ENCODE results near the gene AGXT. TPM values are rescaled to one million over a fixed set of nuclear protein-coding genes. Genes with fewer than 3 reads are reported as not detected.

Gene AGXT
- total RNA-seq, 1 donor from 2014 or later, result not detected

GRCh38 chr2:240886678-240887609 is 18.3 kb downstream of the AGXT start:
- Histone ChIP-seq H3K36me3 (no peaks in the 10 kb centered on the region), H3K27me3 (no peaks in the 10 kb centered on the region), H3K4me3 (no peak overlapping the region), H3K27ac (no peak overlapping the region), H3K9me3 (no peaks in the 10 kb centered on the region), H3K4me1 (no peaks in the 10 kb centered on the region)
- intact Hi-C loops (cut with DNase I), result no loop called here
- DNase-seq (ENCODE audit: low spot score in 2 of 2), result no peak
- no peak for TF ChIP-seq CTCF (IDR thresholded peaks at IDR 0.05)

GRCh38 chr2:240887631-240888030 is 19.0 kb downstream of the AGXT start:
- intact Hi-C loops (cut with DNase I), result no loop called here
- no peak for DNase-seq (ENCODE audit: low spot score in 2 of 2)
- no peak overlapping the region for H3K4me3 ChIP-seq
- no peaks in the 10 kb centered on the region for H3K9me3 ChIP-seq
- no peaks in the 10 kb centered on the region for H3K36me3 ChIP-seq
- TF ChIP-seq CTCF (IDR thresholded peaks at IDR 0.05), result no peak
- no peak overlapping the region for H3K27ac ChIP-seq
- no peaks in the 10 kb centered on the region for H3K27me3 ChIP-seq
- no peaks in the 10 kb centered on the region for H3K4me1 ChIP-seq

- Histone ChIP-seq H3K4me1 (no peaks in the 10 kb centered on the region), H3K27me3 (no peaks in the 10 kb centered on the region), H3K4me3 (no peak overlapping the region), H3K9me3 (no peaks in the 10 kb centered on the region), H3K27ac (no peak overlapping the region), H3K36me3 (no peaks in the 10 kb centered on the region)
- TF ChIP-seq CTCF (IDR thresholded peaks at IDR 0.05), result no peak
- no peak for DNase-seq (ENCODE audit: low spot score in 2 of 2)
- intact Hi-C loops (cut with DNase I), result no loop called here
Measured at GRCh38 chr2:240888130-240888889, 19.7 kb downstream of the AGXT start.

GRCh38 chr2:240888890-240889573 is 20.4 kb downstream of the AGXT start:
- H3K27ac ChIP-seq, result no peak overlapping the region
- TF ChIP-seq CTCF (IDR thresholded peaks at IDR 0.05), result no peak
- no peaks in the 10 kb centered on the region for H3K36me3 ChIP-seq
- H3K4me1 ChIP-seq, result no peaks in the 10 kb centered on the region
- H3K9me3 ChIP-seq, result no peaks in the 10 kb centered on the region
- no peak for DNase-seq (ENCODE audit: low spot score in 2 of 2)
- no peak overlapping the region for H3K4me3 ChIP-seq
- intact Hi-C loops (cut with DNase I), result no loop called here
- H3K27me3 ChIP-seq, result no peaks in the 10 kb centered on the region

- Histone ChIP-seq H3K27ac (no peak overlapping the region), H3K4me1 (no peaks in the 10 kb centered on the region), H3K9me3 (no peaks in the 10 kb centered on the region), H3K27me3 (no peaks in the 10 kb centered on the region), H3K36me3 (no peaks in the 10 kb centered on the region), H3K4me3 (no peak overlapping the region)
- intact Hi-C loops (cut with DNase I), result no loop called here
- no peak for DNase-seq (ENCODE audit: low spot score in 2 of 2)
- TF ChIP-seq CTCF (IDR thresholded peaks at IDR 0.05), result no peak
Measured at GRCh38 chr2:240889601-240890560, 21.3 kb downstream of the AGXT start.

All from ascending aorta (tissue), 2 donors.